SKM-1 treated with dmso at 0.1 percent for 144 hours (cell line): ENCODE results near the gene GGCT.

Experiments used
- DNase-seq: peaks from one replicate; lab custom pipeline; 2025; ENCODE audit not compliant: unreplicated experiment; lab: John Stamatoyannopoulos, UW

Gene GGCT

GRCh38 chr7:30479202-30480120 is 25.2 kb downstream of the GGCT start:
- DNase-seq, result no peak

- peak; percentile 62 for DNase-seq
Measured at GRCh38 chr7:30478349-30479201, 26.1 kb downstream of the GGCT start, which contains the start of gene NOD1. TSS of gene NOD1 (minus strand) at chr7:30478784. CDS start at chr7:30456921, 21,863 bp downstream.

- no peak for DNase-seq
Measured at GRCh38 chr7:30476459-30477145, 28.0 kb downstream of the GGCT start.

- DNase-seq, result no peak
Measured at GRCh38 chr7:30475580-30475979, 29.0 kb downstream of the GGCT start.

GRCh38 chr7:30474893-30475292 is 29.7 kb downstream of the GGCT start:
- no peak for DNase-seq

GRCh38 chr7:30474485-30474884 is 30.1 kb downstream of the GGCT start:
- no peak for DNase-seq

- DNase-seq, result no peak
Measured at GRCh38 chr7:30473903-30474302, 30.7 kb downstream of the GGCT start.

- DNase-seq, result no peak
Measured at GRCh38 chr7:30472784-30473775, 31.5 kb downstream of the GGCT start.

GRCh38 chr7:30472081-30472783 is 32.4 kb downstream of the GGCT start:
- DNase-seq, result no peak

GRCh38 chr7:30471205-30471604 is 33.4 kb downstream of the GGCT start:
- DNase-seq, result no peak

- no peak for DNase-seq
Measured at GRCh38 chr7:30470771-30471170, 33.9 kb downstream of the GGCT start.

GRCh38 chr7:30470163-30470770 is 34.4 kb downstream of the GGCT start:
- no peak for DNase-seq

GRCh38 chr7:30469303-30469702 is 35.3 kb downstream of the GGCT start:
- DNase-seq, result no peak

GRCh38 chr7:30468791-30469190 is 35.8 kb downstream of the GGCT start:
- no peak for DNase-seq

GRCh38 chr7:30468041-30468440 is 36.6 kb downstream of the GGCT start:
- DNase-seq, result peak; percentile 62

GRCh38 chr7:30467271-30467670 is 37.4 kb downstream of the GGCT start:
- no peak for DNase-seq

GRCh38 chr7:30466266-30466665 is 38.4 kb downstream of the GGCT start:
- no peak for DNase-seq

- no peak for DNase-seq
Measured at GRCh38 chr7:30465811-30466180, 38.8 kb downstream of the GGCT start.
